ENCODE measurements around the gene UNC45A. TPM values are rescaled to one million over a fixed set of nuclear protein-coding genes. Genes with fewer than 3 reads are reported as not detected.
A peak's percentile ranks its signal among the peaks of the same experiment; 100 is the strongest.

UNC45A gene
- total RNA-seq, 6 experiments from 2014 or later = 13.3 to 33.0 (median 25.4) TPM

DNA sequence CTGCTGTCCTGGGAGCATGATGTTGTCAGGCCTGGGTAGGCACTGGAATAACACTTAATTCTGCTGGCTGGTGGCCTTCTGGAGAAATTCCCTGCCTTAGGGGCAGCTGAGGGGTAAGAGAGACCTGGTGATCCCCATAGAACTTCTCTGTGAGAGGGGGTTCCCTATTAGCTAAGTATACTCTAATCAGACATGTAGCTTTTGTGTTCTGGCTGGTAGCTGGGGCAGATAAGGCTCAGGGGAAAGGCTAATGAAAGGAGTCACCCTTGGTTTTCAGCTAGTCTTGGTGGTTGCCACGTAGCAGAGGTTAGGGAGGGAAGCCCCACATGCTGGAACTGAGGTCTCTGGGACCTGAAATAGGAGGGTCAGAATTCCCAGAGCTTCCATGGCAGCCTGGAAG lies 1.8 kb upstream of the UNC45A start:
- ATAC-seq (no peak), DNase-seq (no peak)
- Histone ChIP-seq H3K27ac (no peak overlapping the region), H3K27me3 (no peaks in the 10 kb centered on the region), H3K4me1 (peaks cover 0 to 37% (median 6%) of the 10 kb centered on the region in 4 donors), H3K9me3 (no peaks in the 10 kb centered on the region), H3K4me3 (no peak overlapping the region), H3K36me3 (peaks cover 0 to 3% (median 0%) of the 10 kb centered on the region in 4 donors)
- TF ChIP-seq POLR2A (IDR thresholded peaks at IDR 0.05) = no peak
- no peak for TF ChIP-seq CTCF (IDR thresholded peaks at IDR 0.05)
- WGBS (ENCODE audit: insufficient coverage, low coverage, low lambda C conversion rate, missing lambda C conversion rate) = 40% methylated on average over 1 of the region's 1 CpG
- intact Hi-C loops (cut with DNase I) = no loop called here

- ATAC-seq = peak; percentile 48 to 58 (median 51)
- WGBS (ENCODE audit: insufficient coverage, low coverage, low lambda C conversion rate, missing lambda C conversion rate) = 5% methylated on average over 12 of the region's 19 CpGs
- H3K9me3 ChIP-seq = no peaks in the 10 kb centered on the region
- intact Hi-C loops (cut with DNase I) = no loop called here
- H3K4me1 ChIP-seq = peaks cover 0 to 28% (median 6%) of the 10 kb centered on the region in 4 donors
- peak overlapping the region; percentile 2 to 58 (median 54) for H3K27ac ChIP-seq
- no peaks in the 10 kb centered on the region for H3K27me3 ChIP-seq
- DNase-seq = peak; percentile 87 to 88 (median 87)
- H3K36me3 ChIP-seq = peaks cover 0 to 8% (median 0%) of the 10 kb centered on the region in 4 donors
- TF ChIP-seq POLR2A (IDR thresholded peaks at IDR 0.05) (no peak), CTCF (IDR thresholded peaks at IDR 0.05) (peak; percentile 75 to 89 (median 87))
- H3K4me3 ChIP-seq = peak overlapping the region; percentile 61 to 69 (median 63)
These were observed 683 bp upstream of the UNC45A start for GRCh38 chr15:90934256-90934948.

- intact Hi-C loops (cut with DNase I) = no loop called here
- no peaks in the 10 kb centered on the region for H3K27me3 ChIP-seq
- H3K4me1 ChIP-seq = peaks cover 0 to 17% (median under 1%) of the 10 kb centered on the region in 4 donors
- ATAC-seq = no peak
- DNase-seq = no peak
- TF ChIP-seq CTCF (IDR thresholded peaks at IDR 0.05) (no peak), POLR2A (IDR thresholded peaks at IDR 0.05) (no peak)
- peaks cover 0 to 32% (median 11%) of the 10 kb centered on the region in 4 donors for H3K36me3 ChIP-seq
- WGBS (ENCODE audit: insufficient coverage, low coverage, low lambda C conversion rate, missing lambda C conversion rate) = 75% methylated on average over 1 of the region's 1 CpG
- H3K9me3 ChIP-seq = no peaks in the 10 kb centered on the region
- no peak overlapping the region for H3K4me3 ChIP-seq
- H3K27ac ChIP-seq = no peak overlapping the region
These were observed 1.7 kb downstream of the UNC45A start for GRCh38 chr15:90936823-90937222.

- H3K27me3 ChIP-seq = no peaks in the 10 kb centered on the region
- DNase-seq (peak in 1 of 3 donors; percentile 43), ATAC-seq (no peak)
- TF ChIP-seq POLR2A (IDR thresholded peaks at IDR 0.05) (no peak), CTCF (IDR thresholded peaks at IDR 0.05) (no peak)
- peaks cover 0 to 47% (median 23%) of the 10 kb centered on the region in 4 donors for H3K36me3 ChIP-seq
- H3K4me3 ChIP-seq = no peak overlapping the region
- 100% methylated on average over 3 of the region's 5 CpGs for WGBS (ENCODE audit: insufficient coverage, low coverage, low lambda C conversion rate, missing lambda C conversion rate)
- H3K27ac ChIP-seq = no peak overlapping the region
- H3K9me3 ChIP-seq = no peaks in the 10 kb centered on the region
- intact Hi-C loops (cut with DNase I) = no loop called here
- peaks cover 0 to 17% (median 0%) of the 10 kb centered on the region in 4 donors for H3K4me1 ChIP-seq
These were observed 3.2 kb downstream of the UNC45A start for GRCh38 chr15:90938261-90938660.

Measured in right lobe of liver (tissue), 6 donors.